GM21717 (cell line): ENCODE measurements around the gene STIP1.
"Not testable (repeated sequence)": the region's sequence is repeated elsewhere in the genome, so short reads cannot be mapped to it uniquely, and the experiment has no call there.

ENCODE experiments used
- ATAC-seq: cut with Tn5 transposase; IDR thresholded peaks from one replicate; pipeline ENCODE4 v1.9.1; 2021; ENCODE audit warnings: mild to moderate bottlenecking, moderate library complexity; ENCODE audit not compliant: unreplicated experiment

STIP1 gene

GRCh38 chr11:64157631-64158394 lies 28.2 kb upstream of the STIP1 start:
- ATAC-seq: no peak

- no peak for ATAC-seq
Measured at GRCh38 chr11:64161037-64161436, 24.9 kb upstream of the STIP1 start.

GRCh38 chr11:64162769-64163168 lies 23.2 kb upstream of the STIP1 start:
- ATAC-seq: not testable (repeated sequence)

GRCh38 chr11:64163951-64164350 lies 22.0 kb upstream of the STIP1 start:
- ATAC-seq: no peak

GRCh38 chr11:64164392-64165312 lies 21.3 kb upstream of the STIP1 start:
- no peak for ATAC-seq

GRCh38 chr11:64165481-64165841 lies 20.5 kb upstream of the STIP1 start:
- ATAC-seq: no peak

- no peak for ATAC-seq
Measured at GRCh38 chr11:64165842-64166635, 19.9 kb upstream of the STIP1 start, which contains the start of gene MACROD1. MACROD1 (minus strand) TSS chr11:64166113; CDS start chr11:64165994, 119 bp downstream.

- no peak for ATAC-seq
Measured at GRCh38 chr11:64170419-64170818, 15.6 kb upstream of the STIP1 start.

- no peak for ATAC-seq
Measured at GRCh38 chr11:64173616-64174355, 12.2 kb upstream of the STIP1 start.

- no peak for ATAC-seq
Measured at GRCh38 chr11:64176751-64177150, 9.2 kb upstream of the STIP1 start.

GRCh38 chr11:64178203-64178602 lies 7.8 kb upstream of the STIP1 start:
- no peak for ATAC-seq

- no peak for ATAC-seq
Measured at GRCh38 chr11:64178951-64179639, 6.9 kb upstream of the STIP1 start.

- ATAC-seq: no peak
Measured at GRCh38 chr11:64180891-64181290, 5.1 kb upstream of the STIP1 start.

- no peak for ATAC-seq
Measured at GRCh38 chr11:64181506-64182411, 4.2 kb upstream of the STIP1 start.

GRCh38 chr11:64183890-64184289 lies 2.1 kb upstream of the STIP1 start:
- ATAC-seq: no peak

- ATAC-seq: peak; percentile 18
Measured at GRCh38 chr11:64185175-64185692, 737 bp upstream of the STIP1 start.

GRCh38 chr11:64186492-64187165 lies 658 bp downstream of the STIP1 start:
- no peak for ATAC-seq

- no peak for ATAC-seq
Measured at GRCh38 chr11:64192434-64192833, 6.5 kb downstream of the STIP1 start.
